ENCODE measurements around the gene BHLHE23.
"Not testable (repeated sequence)": the region's sequence is repeated elsewhere in the genome, so short reads cannot be mapped to it uniquely, and the experiment has no call there.

Gene BHLHE23

GRCh38 chr20:63042448-63043071, 35.8 kb upstream of the BHLHE23 start:
- DNase-seq, result no peak

GRCh38 chr20:63041776-63042175, 35.0 kb upstream of the BHLHE23 start:
- DNase-seq, result no peak

GRCh38 chr20:63037669-63038268, 31.0 kb upstream of the BHLHE23 start:
- DNase-seq, result no peak

GRCh38 chr20:63036291-63036690, 29.5 kb upstream of the BHLHE23 start:
- DNase-seq, result no peak

GRCh38 chr20:63035603-63036185, 28.9 kb upstream of the BHLHE23 start:
- no peak for DNase-seq

- DNase-seq, result not testable (repeated sequence)
Measured at GRCh38 chr20:63034710-63035602, 28.2 kb upstream of the BHLHE23 start.

GRCh38 chr20:63033794-63034709, 27.3 kb upstream of the BHLHE23 start:
- no peak for DNase-seq

- no peak for DNase-seq
Measured at GRCh38 chr20:63032861-63033793, 26.4 kb upstream of the BHLHE23 start.

- DNase-seq, result no peak
Measured at GRCh38 chr20:63032026-63032800, 25.4 kb upstream of the BHLHE23 start.

GRCh38 chr20:63031251-63032014, 24.7 kb upstream of the BHLHE23 start:
- no peak for DNase-seq

GRCh38 chr20:63029358-63030121, 22.8 kb upstream of the BHLHE23 start:
- no peak for DNase-seq

- DNase-seq, result no peak
Measured at GRCh38 chr20:63028461-63028921, 21.7 kb upstream of the BHLHE23 start.

GRCh38 chr20:63027922-63028389, 21.2 kb upstream of the BHLHE23 start:
- DNase-seq, result peak; percentile 98

- DNase-seq, result no peak
Measured at GRCh38 chr20:63027221-63027921, 20.6 kb upstream of the BHLHE23 start.

GRCh38 chr20:63026582-63027165, 19.9 kb upstream of the BHLHE23 start:
- DNase-seq, result peak; percentile 27

- peak; percentile 43 for DNase-seq
Measured at GRCh38 chr20:63025534-63026331, 19.0 kb upstream of the BHLHE23 start.

All from 8988T (cell line).